ENCODE results near the gene RFC2. TPM values are rescaled to one million over a fixed set of nuclear protein-coding genes. Genes with fewer than 3 reads are reported as not detected.

RFC2 gene
- total and polyA plus RNA-seq, 2 donors (not counting 1 experiment from before 2014, with no cell fraction given) = 9.9 to 19.6 TPM

DNA sequence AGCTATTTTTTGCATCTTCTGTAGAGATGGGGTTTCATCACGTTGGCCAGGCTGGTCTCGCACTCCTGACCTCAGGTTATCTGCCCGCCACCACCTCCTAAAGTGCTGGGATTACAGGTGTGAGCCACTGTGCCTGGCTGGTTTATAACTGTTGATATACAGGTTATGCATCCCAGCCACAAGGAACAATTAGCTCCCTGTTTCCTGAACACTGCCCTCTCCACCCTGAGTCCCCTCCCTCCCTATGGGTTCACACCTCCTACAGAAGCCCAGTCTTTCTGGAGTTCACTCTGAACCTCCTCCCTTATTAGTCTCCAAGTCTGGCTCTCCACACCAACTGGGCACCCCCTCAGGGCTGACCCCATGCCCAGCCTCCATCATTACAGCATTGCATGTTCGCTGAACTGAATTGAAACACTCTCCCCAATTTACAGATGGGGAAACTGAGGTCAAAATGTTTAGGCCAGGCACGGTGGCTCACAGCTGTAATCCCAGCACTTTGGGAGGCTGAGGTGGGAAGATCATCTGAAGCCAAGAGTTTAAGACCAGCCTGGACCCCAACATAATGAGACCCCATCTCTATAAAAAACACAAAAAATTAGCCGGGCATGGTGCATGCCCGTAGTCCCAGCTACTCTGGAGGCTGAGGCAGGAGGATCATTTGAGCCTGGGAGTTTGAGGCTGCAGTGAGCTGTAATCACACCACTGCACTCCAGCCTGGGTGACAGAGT lies 33.3 kb upstream of the RFC2 start:
- Histone ChIP-seq H3K4me2 (ENCODE audit: extremely low read depth, insufficient read depth, low read length) (no peak overlapping the region), H3K79me2 (ENCODE audit: control insufficient read depth, insufficient read depth, low read length) (peaks cover 28% of the 10 kb centered on the region), H4K20me1 (ENCODE audit: control insufficient read depth, extremely low read depth, insufficient read depth, low read length) (no peaks in the 10 kb centered on the region), H3K27me3 (ENCODE audit: control insufficient read depth, insufficient read depth, low read length) (no peaks in the 10 kb centered on the region), H3K27ac (ENCODE audit: insufficient read depth, low read length) (no peak overlapping the region), H3K9me3 (ENCODE audit: control insufficient read depth, insufficient read depth, low read depth, low read length) (no peaks in the 10 kb centered on the region), H3K4me3 (replicated peaks in 1 of 4; ENCODE audit: control extremely low read depth in 1 of 4, insufficient read depth in 1 of 4, low read depth in 3 of 4, low read length in 4 of 4) (no peak overlapping the region), H3K9ac (ENCODE audit: insufficient read depth, low read length) (no peak overlapping the region), H2AFZ (ENCODE audit: low read length) (no peak overlapping the region), H3K36me3 (ENCODE audit: control insufficient read depth, insufficient read depth, low read length) (no peaks in the 10 kb centered on the region), H3K4me1 (ENCODE audit: control insufficient read depth, extremely low read depth, insufficient read depth, low read length) (peaks cover 16% of the 10 kb centered on the region)
- no peak for DNase-seq (ENCODE audit: low read depth in 2 of 2)
- no peak for TF ChIP-seq EZH2 (IDR thresholded peaks at IDR 0.05; ENCODE audit: low read length, missing control alignments)

DNA sequence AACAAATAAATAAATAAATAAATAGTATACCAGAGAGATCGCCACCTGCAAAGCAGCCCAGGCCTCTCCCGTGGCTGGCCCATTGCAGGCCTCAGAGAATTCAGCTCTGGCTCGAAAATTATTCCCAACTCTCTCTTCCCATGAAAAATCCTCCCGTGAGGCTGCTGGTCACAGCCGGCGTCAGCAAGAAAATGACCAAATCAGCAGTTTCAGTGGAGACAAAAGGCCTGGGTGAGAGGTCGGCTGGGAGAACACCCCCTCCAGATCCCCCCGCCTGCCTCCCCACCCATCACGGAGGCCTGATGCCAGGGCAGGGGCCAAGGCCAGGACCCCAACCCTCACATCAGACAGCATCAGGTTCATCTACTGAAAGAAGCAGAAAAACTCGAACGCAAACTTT lies 31.9 kb upstream of the RFC2 start:
- H3K27ac ChIP-seq (ENCODE audit: insufficient read depth, low read length) = no peak overlapping the region
- H3K4me3 ChIP-seq (replicated peaks in 1 of 4; ENCODE audit: control extremely low read depth in 1 of 4, insufficient read depth in 1 of 4, low read depth in 3 of 4, low read length in 4 of 4) = no peak overlapping the region
- TF ChIP-seq, protein P1, sequence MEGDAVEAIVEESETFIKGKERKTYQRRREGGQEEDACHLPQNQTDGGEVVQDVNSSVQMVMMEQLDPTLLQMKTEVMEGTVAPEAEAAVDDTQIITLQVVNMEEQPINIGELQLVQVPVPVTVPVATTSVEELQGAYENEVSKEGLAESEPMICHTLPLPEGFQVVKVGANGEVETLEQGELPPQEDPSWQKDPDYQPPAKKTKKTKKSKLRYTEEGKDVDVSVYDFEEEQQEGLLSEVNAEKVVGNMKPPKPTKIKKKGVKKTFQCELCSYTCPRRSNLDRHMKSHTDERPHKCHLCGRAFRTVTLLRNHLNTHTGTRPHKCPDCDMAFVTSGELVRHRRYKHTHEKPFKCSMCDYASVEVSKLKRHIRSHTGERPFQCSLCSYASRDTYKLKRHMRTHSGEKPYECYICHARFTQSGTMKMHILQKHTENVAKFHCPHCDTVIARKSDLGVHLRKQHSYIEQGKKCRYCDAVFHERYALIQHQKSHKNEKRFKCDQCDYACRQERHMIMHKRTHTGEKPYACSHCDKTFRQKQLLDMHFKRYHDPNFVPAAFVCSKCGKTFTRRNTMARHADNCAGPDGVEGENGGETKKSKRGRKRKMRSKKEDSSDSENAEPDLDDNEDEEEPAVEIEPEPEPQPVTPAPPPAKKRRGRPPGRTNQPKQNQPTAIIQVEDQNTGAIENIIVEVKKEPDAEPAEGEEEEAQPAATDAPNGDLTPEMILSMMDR (conservative IDR thresholded peaks at IDR 0.05 in 1 of 2, IDR thresholded peaks at IDR 0.05 in 1 of 2; ENCODE audit: low read depth in 1 of 2, low read length in 2 of 2) = no peak
- TF ChIP-seq EZH2 (IDR thresholded peaks at IDR 0.05; ENCODE audit: low read length, missing control alignments) = no peak
- H4K20me1 ChIP-seq (ENCODE audit: control insufficient read depth, extremely low read depth, insufficient read depth, low read length) = no peaks in the 10 kb centered on the region
- no peak overlapping the region for H2AFZ ChIP-seq (ENCODE audit: low read length)
- H3K4me1 ChIP-seq (ENCODE audit: control insufficient read depth, extremely low read depth, insufficient read depth, low read length) = peaks cover 17% of the 10 kb centered on the region
- peaks cover 16% of the 10 kb centered on the region for H3K79me2 ChIP-seq (ENCODE audit: control insufficient read depth, insufficient read depth, low read length)
- no peak overlapping the region for H3K9ac ChIP-seq (ENCODE audit: insufficient read depth, low read length)
- no peak for DNase-seq (ENCODE audit: low read depth in 2 of 2)
- no peaks in the 10 kb centered on the region for H3K9me3 ChIP-seq (ENCODE audit: control insufficient read depth, insufficient read depth, low read depth, low read length)
- no peaks in the 10 kb centered on the region for H3K27me3 ChIP-seq (ENCODE audit: control insufficient read depth, insufficient read depth, low read length)
- no peaks in the 10 kb centered on the region for H3K36me3 ChIP-seq (ENCODE audit: control insufficient read depth, insufficient read depth, low read length)
- no peak overlapping the region for H3K4me2 ChIP-seq (ENCODE audit: extremely low read depth, insufficient read depth, low read length)

DNA sequence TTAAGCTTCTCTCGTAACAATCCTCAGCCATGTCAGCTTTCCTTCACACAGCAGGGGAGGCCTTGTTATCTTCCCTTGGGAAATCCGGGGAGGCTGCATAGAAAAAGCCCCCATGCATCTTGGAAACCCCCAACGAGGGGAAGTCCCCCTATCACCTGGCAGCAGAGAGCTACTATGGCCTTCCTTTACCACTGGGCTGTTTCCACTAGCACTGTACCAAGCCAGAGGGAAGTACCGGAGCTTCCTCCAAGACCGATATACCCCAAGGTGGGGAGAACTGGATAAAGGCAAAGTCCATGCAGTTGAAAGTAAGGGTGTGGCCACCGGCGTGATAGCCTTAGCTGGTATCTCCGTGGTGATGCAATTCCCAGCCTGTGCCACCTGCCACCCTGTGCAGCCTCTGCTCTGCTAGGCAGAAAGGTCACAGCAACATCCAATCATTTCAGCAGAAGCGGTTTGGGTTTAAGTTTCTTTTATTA lies 30.6 kb upstream of the RFC2 start:
- H2AFZ ChIP-seq (ENCODE audit: low read length) = no peak overlapping the region
- H3K79me2 ChIP-seq (ENCODE audit: control insufficient read depth, insufficient read depth, low read length) = peaks cover 3% of the 10 kb centered on the region
- H3K27me3 ChIP-seq (ENCODE audit: control insufficient read depth, insufficient read depth, low read length) = no peaks in the 10 kb centered on the region
- no peaks in the 10 kb centered on the region for H3K9me3 ChIP-seq (ENCODE audit: control insufficient read depth, insufficient read depth, low read depth, low read length)
- no peaks in the 10 kb centered on the region for H3K36me3 ChIP-seq (ENCODE audit: control insufficient read depth, insufficient read depth, low read length)
- H4K20me1 ChIP-seq (ENCODE audit: control insufficient read depth, extremely low read depth, insufficient read depth, low read length) = no peaks in the 10 kb centered on the region
- H3K4me3 ChIP-seq (replicated peaks in 1 of 4; ENCODE audit: control extremely low read depth in 1 of 4, insufficient read depth in 1 of 4, low read depth in 3 of 4, low read length in 4 of 4) = no peak overlapping the region
- no peak overlapping the region for H3K27ac ChIP-seq (ENCODE audit: insufficient read depth, low read length)
- no peak for DNase-seq (ENCODE audit: low read depth in 2 of 2)
- H3K9ac ChIP-seq (ENCODE audit: insufficient read depth, low read length) = no peak overlapping the region
- peaks cover 17% of the 10 kb centered on the region for H3K4me1 ChIP-seq (ENCODE audit: control insufficient read depth, extremely low read depth, insufficient read depth, low read length)
- H3K4me2 ChIP-seq (ENCODE audit: extremely low read depth, insufficient read depth, low read length) = no peak overlapping the region
- TF ChIP-seq EZH2 (IDR thresholded peaks at IDR 0.05; ENCODE audit: low read length, missing control alignments) = no peak
- TF ChIP-seq, protein P1 (conservative IDR thresholded peaks at IDR 0.05 in 1 of 2, IDR thresholded peaks at IDR 0.05 in 1 of 2; ENCODE audit: low read depth in 1 of 2, low read length in 2 of 2) = no peak
